Activated B cell treated with CpG ODN at 0.5 μM for 24 hours (primary cell): Measurements from ENCODE around the gene APLN. TPM values are rescaled to one million over a fixed set of nuclear protein-coding genes. Genes with fewer than 3 reads are reported as not detected.

ENCODE experiments used
- ATAC-seq: fragments of 200-7000 bp; cut with Tn5 transposase; one replicate; pipeline ENCODE4 v1.10.0; 2021; ENCODE audit warnings: low read depth, mild to moderate bottlenecking, moderate library complexity
- CTCF ChIA-PET: fragments of 350-600 bp; sonication (Branson Sonifier 250); formaldehyde crosslinking; loops from one replicate; lab custom pipeline; 2021; ENCODE audit warnings: antibody characterized with exemption; lab: Charles Lee
- POLR2A ChIA-PET: fragments of 350-600 bp; sonication (Branson Sonifier 250); formaldehyde crosslinking; loops from one replicate; lab custom pipeline; 2021; ENCODE audit warnings: antibody characterized with exemption; lab: Charles Lee
- DNase-seq: peaks from one replicate; pipeline ENCODE4 v3.0.0; 2022
- H3K27ac Mint-ChIP-seq: one replicate; pipeline ENCODE4 v1.8.0; 2020; ENCODE audit warnings: mixed read lengths
- H3K27me3 Mint-ChIP-seq: one replicate; pipeline ENCODE4 v1.8.0; 2021; ENCODE audit warnings: mixed read lengths
- H3K36me3 Mint-ChIP-seq: one replicate; pipeline ENCODE4 v1.8.0; 2021; ENCODE audit warnings: low read depth, mixed read lengths
- H3K4me1 Mint-ChIP-seq: one replicate; pipeline ENCODE4 v1.8.0; 2021; ENCODE audit warnings: mixed read lengths
- H3K4me3 Mint-ChIP-seq: one replicate; pipeline ENCODE4 v1.8.0; 2020; ENCODE audit warnings: mild to moderate bottlenecking, mixed read lengths
- H3K9me3 Mint-ChIP-seq: one replicate; pipeline ENCODE4 v1.8.0; 2020; ENCODE audit warnings: mixed read lengths
- CTCF ChIP-seq: fragments of 200-600 bp; IDR thresholded peaks from one replicate; pipeline ENCODE4 v1.8.0; 2022; ENCODE audit warnings: antibody characterized with exemption, mild to moderate bottlenecking
- intact Hi-C: fragments of 100-400 bp; cut with micrococcal nuclease; formaldehyde crosslinking; loops from one replicate; pipeline ENCODE4 v1.15.1; 2024
- total RNA-seq: library from RNA; stranded (reverse); gene quantifications from 2 replicates; pipeline ENCODE4 v1.2.3, GENCODE V29; 2022

APLN gene
- total RNA-seq, 1 donor from 2014 or later: not detected

GRCh38 chrX:129648514-129649267 lies 6.1 kb downstream of the APLN start:
- no peak overlapping the region for H3K27ac Mint-ChIP-seq
- intact Hi-C loops: no loop called here

GRCh38 chrX:129647418-129648410 lies 7.0 kb downstream of the APLN start:
- CTCF ChIA-PET: no interaction called here
- ATAC-seq (no peak), DNase-seq (no peak)
- no peaks in the 10 kb centered on the region for H3K27me3 Mint-ChIP-seq
- H3K9me3 Mint-ChIP-seq: no peaks in the 10 kb centered on the region
- TF ChIP-seq CTCF: no peak
- POLR2A ChIA-PET: no interaction called here
- intact Hi-C loops: no loop called here
- no peak overlapping the region for H3K4me3 Mint-ChIP-seq
- no peaks in the 10 kb centered on the region for H3K36me3 Mint-ChIP-seq
- no peaks in the 10 kb centered on the region for H3K4me1 Mint-ChIP-seq
- no peak overlapping the region for H3K27ac Mint-ChIP-seq

More at GRCh38 chrX:129648514-129649267, 6.1 kb downstream of the APLN start:
- Mint-ChIP-seq H3K4me3 (no peak overlapping the region), H3K9me3 (no peaks in the 10 kb centered on the region), H3K27me3 (peaks cover 7% of the 10 kb centered on the region), H3K36me3 (no peaks in the 10 kb centered on the region), H3K4me1 (peaks cover 3% of the 10 kb centered on the region)
- TF ChIP-seq CTCF: no peak
- no peak for ATAC-seq
- CTCF ChIA-PET: no interaction called here
- no peak for DNase-seq
- POLR2A ChIA-PET: no interaction called here

- DNase-seq (no peak), ATAC-seq (no peak)
- TF ChIP-seq CTCF: no peak
- H3K4me1 Mint-ChIP-seq: no peaks in the 10 kb centered on the region
- H3K27ac Mint-ChIP-seq: no peak overlapping the region
- no peaks in the 10 kb centered on the region for H3K36me3 Mint-ChIP-seq
- intact Hi-C loops: no loop called here
- POLR2A ChIA-PET: no interaction called here
- H3K9me3 Mint-ChIP-seq: no peaks in the 10 kb centered on the region
- CTCF ChIA-PET: no interaction called here
- no peak overlapping the region for H3K4me3 Mint-ChIP-seq
- no peaks in the 10 kb centered on the region for H3K27me3 Mint-ChIP-seq
Observed at GRCh38 chrX:129646566-129647417, 8.0 kb downstream of the APLN start.

- Mint-ChIP-seq H3K36me3 (no peaks in the 10 kb centered on the region), H3K27me3 (no peaks in the 10 kb centered on the region), H3K9me3 (no peaks in the 10 kb centered on the region), H3K4me3 (no peak overlapping the region), H3K4me1 (no peaks in the 10 kb centered on the region), H3K27ac (no peak overlapping the region)
- intact Hi-C loops: no loop called here
- ChIA-PET POLR2A (no interaction called here), CTCF (no interaction called here)
- TF ChIP-seq CTCF: no peak
- DNase-seq: no peak
- ATAC-seq: no peak
Observed at GRCh38 chrX:129642641-129643040, 12.1 kb downstream of the APLN start.
